IMR-90 (cell line): ENCODE results near the gene DDHD1. TPM values are rescaled to one million over a fixed set of nuclear protein-coding genes. Genes with fewer than 3 reads are reported as not detected.
"Not testable (repeated sequence)": the region's sequence is repeated elsewhere in the genome, so short reads cannot be mapped to it uniquely, and the experiment has no call there.

Experiments
- ATAC-seq: fragments of 200-7000 bp; cut with Tn5 transposase; 2 replicates; pipeline ENCODE4 v1.9.1; 2020; ENCODE audit warnings: low read depth, mild to moderate bottlenecking, moderate library complexity
- BruUV-seq: library from RNA; stranded (reverse); fragments of 400-500 nt; replicated peaks from 2 replicates; lab custom pipeline; 2021; lab: Mats Ljungman, UMichigan
- CTCF ChIA-PET: fragments of 300-600 bp; formaldehyde crosslinking; extraction: SDS; loops from one replicate; lab custom pipeline; 2021; ENCODE audit warnings: antibody characterized with exemption; lab: Yijun Ruan, JAX
- POLR2A ChIA-PET: fragments of 300-600 bp; sonication (Branson Sonifier 250); formaldehyde crosslinking; loops from one replicate; lab custom pipeline; 2022; ENCODE audit warnings: antibody characterized with exemption; ENCODE audit not compliant: unreplicated experiment; lab: Charles Lee
- DNase-seq: peaks from one replicate; pipeline ENCODE4 v3.0.0; 2013
- H2AFZ ChIP-seq: replicated peaks from 2 replicates; pipeline ENCODE3; 2013; ENCODE audit warnings: low read length, mild to moderate bottlenecking; ENCODE audit not compliant: poor library complexity
- H2AK5ac ChIP-seq: 2 replicates; pipeline ENCODE4 v1.6.1; 2013; ENCODE audit warnings: low read depth, low read length, inconsistent platforms
- H2AK9ac ChIP-seq: replicated peaks from 2 replicates; pipeline ENCODE3; 2013; ENCODE audit warnings: mild to moderate bottlenecking, low read depth, low read length, moderate library complexity; ENCODE audit not compliant: poor library complexity
- H2BK120ac ChIP-seq: 2 replicates; pipeline ENCODE4 v1.6.1; 2013; ENCODE audit warnings: low read depth, low read length, inconsistent platforms
- H2BK15ac ChIP-seq: 3 replicates; pipeline ENCODE4 v1.6.1; 2013; ENCODE audit warnings: low read depth, low read length, inconsistent platforms
- H2BK20ac ChIP-seq: 2 replicates; pipeline ENCODE4 v1.6.1; 2013; ENCODE audit warnings: low read depth, mild to moderate bottlenecking, inconsistent platforms, low read length, moderate library complexity
- H2BK5ac ChIP-seq: 2 replicates; pipeline ENCODE4 v1.6.1; 2013; ENCODE audit warnings: mild to moderate bottlenecking, low read depth, low read length, inconsistent platforms; ENCODE audit not compliant: poor library complexity, severe bottlenecking
- H3K14ac ChIP-seq: replicated peaks from 2 replicates; pipeline ENCODE4 v1.6.1; 2013; ENCODE audit warnings: low read depth, low read length, inconsistent platforms
- H3K18ac ChIP-seq: 2 replicates; pipeline ENCODE4 v1.6.1; 2013; ENCODE audit warnings: low read depth, low read length, control low read depth
- H3K23ac ChIP-seq: 2 replicates; pipeline ENCODE4 v1.6.1; 2013; ENCODE audit warnings: low read depth, low read length, inconsistent platforms
- H3K27ac ChIP-seq: 2 replicates; pipeline ENCODE4 v1.5.1; 2013; ENCODE audit warnings: mild to moderate bottlenecking, control low read depth, low read length; ENCODE audit not compliant: insufficient read depth
- H3K27me3 ChIP-seq: 2 replicates; pipeline ENCODE4 v1.6.1; 2013; ENCODE audit warnings: low read length; ENCODE audit not compliant: control insufficient read depth, insufficient read depth
- H3K36me3 ChIP-seq: 2 replicates; pipeline ENCODE4 v1.6.1; 2013; ENCODE audit warnings: low read length, mixed read lengths; ENCODE audit not compliant: control insufficient read depth, insufficient read depth
- H3K4ac ChIP-seq: 2 replicates; pipeline ENCODE4 v1.6.1; 2013; ENCODE audit warnings: low read depth, low read length, inconsistent platforms
- H3K4me1 ChIP-seq: 2 replicates; pipeline ENCODE4 v1.6.1; 2013; ENCODE audit warnings: low read length, mixed read lengths; ENCODE audit not compliant: control insufficient read depth, insufficient read depth
- H3K4me2 ChIP-seq: 2 replicates; pipeline ENCODE4 v1.6.1; 2013; ENCODE audit warnings: low read depth, mild to moderate bottlenecking, control low read depth, low read length, moderate library complexity
- H3K4me3 ChIP-seq: 2 replicates; pipeline ENCODE4 v1.5.1; 2013; ENCODE audit warnings: low read depth, mild to moderate bottlenecking, control low read depth, low read length, moderate library complexity; ENCODE audit not compliant: insufficient read depth
- H3K56ac ChIP-seq: 2 replicates; pipeline ENCODE4 v1.6.1; 2013; ENCODE audit warnings: low read length, inconsistent platforms; ENCODE audit not compliant: insufficient read depth; ENCODE audit errors: extremely low read depth
- H3K79me1 ChIP-seq, 2 experiments: 2 replicates each; pipeline ENCODE4 v1.6.1; 2013; ENCODE audit warnings: low read length in 2 of 2, inconsistent platforms in 1 of 2, low read depth in 1 of 2
- H3K9ac ChIP-seq: 2 replicates; pipeline ENCODE4 v1.6.1; 2013; ENCODE audit warnings: low read depth, low read length, control low read depth
- H3K9me1 ChIP-seq: 2 replicates; pipeline ENCODE4 v1.6.1; 2013; ENCODE audit warnings: low read length, inconsistent platforms; ENCODE audit not compliant: insufficient read depth
- H3K9me3 ChIP-seq: 2 replicates; pipeline ENCODE4 v1.6.1; 2013; ENCODE audit warnings: low read length; ENCODE audit not compliant: control insufficient read depth, insufficient read depth
- H4K20me1 ChIP-seq: 2 replicates; pipeline ENCODE4 v1.6.1; 2013; ENCODE audit warnings: low read length, inconsistent platforms; ENCODE audit not compliant: insufficient read depth
- H4K5ac ChIP-seq: 2 replicates; pipeline ENCODE4 v1.6.1; 2013; ENCODE audit warnings: mild to moderate bottlenecking, low read depth, low read length, control low read depth
- H4K8ac ChIP-seq, 2 experiments: 2 replicates each; pipeline ENCODE4 v1.6.1; 2013; ENCODE audit warnings: low read depth in 2 of 2, low read length in 2 of 2, control low read depth in 1 of 2, inconsistent platforms in 1 of 2
- H4K91ac ChIP-seq: 2 replicates; pipeline ENCODE4 v1.6.1; 2013; ENCODE audit warnings: low read depth, low read length, inconsistent platforms; ENCODE audit not compliant: insufficient read depth
- CHD1 ChIP-seq: IDR thresholded peaks from 2 replicates; pipeline ENCODE4 v1.6.1; 2012; ENCODE audit warnings: low read depth, low read length, improper control_type of control experiment
- MAFK ChIP-seq: IDR thresholded peaks from 2 replicates; pipeline ENCODE4 v1.6.1; 2012; ENCODE audit warnings: low read depth, low read length, improper control_type of control experiment
- MXI1 ChIP-seq: IDR thresholded peaks from 2 replicates; pipeline ENCODE4 v1.6.1; 2012; ENCODE audit warnings: low read depth, mild to moderate bottlenecking, low read length, moderate library complexity, borderline replicate concordance
- NFE2L2 ChIP-seq: fragments of 150-350 bp; IDR thresholded peaks from 2 replicates; pipeline ENCODE4 v1.6.1; 2016; ENCODE audit warnings: low read depth, mild to moderate bottlenecking, low read length
- RAD21 ChIP-seq: IDR thresholded peaks from 2 replicates; pipeline ENCODE4 v1.6.1; 2012; ENCODE audit warnings: low read length, improper control_type of control experiment
- RFX5 ChIP-seq: IDR thresholded peaks from 2 replicates; pipeline ENCODE4 v1.8.0; 2012; ENCODE audit warnings: low read depth, mild to moderate bottlenecking, low read length, moderate library complexity
- SMC3 ChIP-seq: fragments of 150-350 bp; IDR thresholded peaks from 2 replicates; pipeline ENCODE4 v1.6.1; 2016; ENCODE audit warnings: low read depth, mild to moderate bottlenecking, antibody characterized with exemption, low read length, moderate library complexity
- WGBS, 2 experiments: methylation state at CpG; one replicate each; pipeline versions ENCODE4 v1.1.5 to v1.1.7; 2013; ENCODE audit warnings: missing lambda C conversion rate in 2 of 2; ENCODE audit not compliant: insufficient read length in 1 of 2; ENCODE audit errors: extremely low coverage in 2 of 2; 5-methylcytosine and 5-hydroxymethylcytosine counted together
- dilution Hi-C: fragments of 300-500 bp; cut with HindIII; formaldehyde crosslinking; loops from one replicate; pipeline ENCODE4 v1.14.3; 2018; ENCODE audit warnings: low sequenced_read_pairs; ENCODE audit not compliant: unreplicated experiment
- in situ Hi-C: fragments of 300-500 bp; cut with MboI; formaldehyde crosslinking; loops from 3 replicates; pipeline ENCODE4 v1.14.3; 2019; ENCODE audit warnings: low sequenced_read_pairs, inconsistent platforms, mixed read lengths
- intact Hi-C: fragments of 100-400 bp; cut with micrococcal nuclease; formaldehyde crosslinking; loops from 2 replicates; pipeline ENCODE4 v1.10.0; 2022
- polyA plus RNA-seq, 3 experiments: library from polyadenylated mRNA; depleted of rRNA; stranded (reverse); fragments of >200 nt; gene quantifications; 2 replicates each; pipeline ENCODE4 v1.2.3, GENCODE V29; 2012; ENCODE audit warnings: low replicate concordance in 1 of 3
- total RNA-seq: library from RNA; depleted of rRNA; stranded (reverse); fragments of >200 nt; gene quantifications from 2 replicates; pipeline ENCODE4 v1.2.3, GENCODE V29; 2012
- TF ChIP-seq, protein P1 (sequence below): conservative IDR thresholded peaks from 2 replicates; pipeline ENCODE4 v1.5.1; 2012; ENCODE audit warnings: mild to moderate bottlenecking, low read depth, low read length, improper control_type of control experiment

Gene DDHD1
- total and polyA plus RNA-seq, 2 of the 4 experiments (the other 2 are of a cell fraction): 4.5 to 9.0 TPM

- Histone ChIP-seq H2BK20ac (no peak overlapping the region), H3K56ac (no peak overlapping the region), H3K4ac (no peak overlapping the region), H2BK120ac (no peak overlapping the region), H3K18ac (no peak overlapping the region), H4K8ac (no peak overlapping the region), H3K14ac (no peak overlapping the region), H3K4me3 (no peak overlapping the region), H3K4me1 (peaks cover 4% of the 10 kb centered on the region), H3K79me1 (peaks cover 16 to 32% of the 10 kb centered on the region in 2 experiments), H3K4me2 (no peak overlapping the region), H3K9me1 (0 out of 2 replicates have a peak, but pooled peaks cover 4% of the 10 kb centered on the region), H2AFZ (no peak overlapping the region), H2AK9ac (no peak overlapping the region), H3K9me3 (peaks cover 4% of the 10 kb centered on the region), H2BK5ac (no peak overlapping the region), H3K27me3 (no peaks in the 10 kb centered on the region), H3K36me3 (no peaks in the 10 kb centered on the region), H2AK5ac (no peak overlapping the region), H4K91ac (no peak overlapping the region), H3K27ac (no peak overlapping the region), H4K20me1 (no peaks in the 10 kb centered on the region), H3K23ac (0 out of 2 replicates have a peak overlapping the region, but pooled peaks have one; percentile 0), H3K9ac (no peak overlapping the region), H2BK15ac (no peak overlapping the region), H4K5ac (no peak overlapping the region)
- ChIA-PET POLR2A (no interaction called here), CTCF (interaction anchor here (1.0 kb wide), 1 partner anchor 16 kb away, joined by 3 read pairs; no protein-coding TSS in a partner anchor)
- no peak for DNase-seq
- WGBS, 2 experiments: no CpG with 5 or more reads among the region's 3 CpGs
- intact Hi-C loops (no loop called here), dilution Hi-C loops (no loop called here), in situ Hi-C loops (no loop called here)
- TF ChIP-seq MXI1 (no peak), MAFK (no peak), RAD21 (no peak), SMC3 (no peak), NFE2L2 (no peak), RFX5 (no peak), CHD1 (no peak)
- TF ChIP-seq, protein P1, sequence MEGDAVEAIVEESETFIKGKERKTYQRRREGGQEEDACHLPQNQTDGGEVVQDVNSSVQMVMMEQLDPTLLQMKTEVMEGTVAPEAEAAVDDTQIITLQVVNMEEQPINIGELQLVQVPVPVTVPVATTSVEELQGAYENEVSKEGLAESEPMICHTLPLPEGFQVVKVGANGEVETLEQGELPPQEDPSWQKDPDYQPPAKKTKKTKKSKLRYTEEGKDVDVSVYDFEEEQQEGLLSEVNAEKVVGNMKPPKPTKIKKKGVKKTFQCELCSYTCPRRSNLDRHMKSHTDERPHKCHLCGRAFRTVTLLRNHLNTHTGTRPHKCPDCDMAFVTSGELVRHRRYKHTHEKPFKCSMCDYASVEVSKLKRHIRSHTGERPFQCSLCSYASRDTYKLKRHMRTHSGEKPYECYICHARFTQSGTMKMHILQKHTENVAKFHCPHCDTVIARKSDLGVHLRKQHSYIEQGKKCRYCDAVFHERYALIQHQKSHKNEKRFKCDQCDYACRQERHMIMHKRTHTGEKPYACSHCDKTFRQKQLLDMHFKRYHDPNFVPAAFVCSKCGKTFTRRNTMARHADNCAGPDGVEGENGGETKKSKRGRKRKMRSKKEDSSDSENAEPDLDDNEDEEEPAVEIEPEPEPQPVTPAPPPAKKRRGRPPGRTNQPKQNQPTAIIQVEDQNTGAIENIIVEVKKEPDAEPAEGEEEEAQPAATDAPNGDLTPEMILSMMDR: no peak
- no peak for ATAC-seq
- BruUV-seq: no TSS peak
Observed at GRCh38 chr14:53124786-53125185, 28.3 kb downstream of the DDHD1 start.

GRCh38 chr14:53121419-53121818, 31.7 kb downstream of the DDHD1 start:
- H3K4me1 ChIP-seq, H3K18ac ChIP-seq, H3K23ac ChIP-seq, H4K5ac ChIP-seq, H2BK120ac ChIP-seq, POLR2A ChIA-PET, H2AK9ac ChIP-seq, H3K14ac ChIP-seq, H3K27ac ChIP-seq, in situ Hi-C loops, H2BK15ac ChIP-seq, H4K20me1 ChIP-seq, H3K4me3 ChIP-seq, H2AFZ ChIP-seq, intact Hi-C loops, H3K9me3 ChIP-seq, H3K9me1 ChIP-seq, H2BK5ac ChIP-seq, H3K4me2 ChIP-seq, H4K8ac ChIP-seq, CTCF ChIA-PET, BruUV-seq, H2BK20ac ChIP-seq, DNase-seq, H3K27me3 ChIP-seq, H2AK5ac ChIP-seq, H3K36me3 ChIP-seq, dilution Hi-C loops, H4K91ac ChIP-seq, H3K56ac ChIP-seq, H3K9ac ChIP-seq, ATAC-seq, H3K4ac ChIP-seq: not testable (repeated sequence)
- H3K79me1 ChIP-seq: peaks cover 9 to 26% of the 10 kb centered on the region in 2 experiments
- no CpG with 5 or more reads among the region's 2 CpGs for WGBS, 2 experiments
